Fibroblast of lung (primary cell): ENCODE measurements around the gene RNF148. TPM values are rescaled to one million over a fixed set of nuclear protein-coding genes. Genes with fewer than 3 reads are reported as not detected.
A peak's percentile ranks its signal among the peaks of the same experiment; 100 is the strongest.

ENCODE experiments used
- DNase-seq, 2 donors: peaks; one replicate each; pipeline versions ENCODE4 v3.0.0 to v3.0.0-alpha.2; 2010; ENCODE audit warnings: low read depth in 2 of 2
- H2AFZ ChIP-seq: 2 replicates; pipeline ENCODE4 v1.5.1; 2012; ENCODE audit warnings: low read length, control low read depth, inconsistent platforms
- H3K27ac ChIP-seq: 2 replicates; pipeline ENCODE4 v1.5.1; 2011; ENCODE audit warnings: low read length, control low read depth; ENCODE audit not compliant: insufficient read depth
- H3K27me3 ChIP-seq: 2 replicates; pipeline ENCODE4 v1.5.1; 2011; ENCODE audit warnings: mild to moderate bottlenecking, low read length; ENCODE audit not compliant: control insufficient read depth, insufficient read depth
- H3K36me3 ChIP-seq: 2 replicates; pipeline ENCODE4 v1.5.1; 2011; ENCODE audit warnings: low read length; ENCODE audit not compliant: control insufficient read depth, insufficient read depth
- H3K4me1 ChIP-seq: 2 replicates; pipeline ENCODE4 v1.5.1; 2011; ENCODE audit warnings: low read length; ENCODE audit not compliant: control insufficient read depth, insufficient read depth; ENCODE audit errors: extremely low read depth
- H3K4me2 ChIP-seq: 2 replicates; pipeline ENCODE4 v1.5.1; 2011; ENCODE audit warnings: low read length, control low read depth; ENCODE audit not compliant: insufficient read depth; ENCODE audit errors: extremely low read depth
- H3K4me3 ChIP-seq, 4 experiments: fragments of 200-600 bp in 1 of 4; sonication (generic) in 1 of 4; replicated peaks in 1 of 4; 2 replicates each; pipeline ENCODE4 v1.5.1; 2011 to 2016; ENCODE audit warnings: low read length in 4 of 4, low read depth in 3 of 4, mild to moderate bottlenecking in 3 of 4, control low read depth in 2 of 4, inconsistent platforms in 1 of 4, mixed read lengths in 1 of 4; ENCODE audit not compliant: insufficient read depth in 1 of 4; ENCODE audit errors: control extremely low read depth in 1 of 4
- H3K79me2 ChIP-seq: 2 replicates; pipeline ENCODE4 v1.5.1; 2012; ENCODE audit warnings: mild to moderate bottlenecking, low read length, inconsistent platforms; ENCODE audit not compliant: control insufficient read depth, insufficient read depth
- H3K9ac ChIP-seq: 2 replicates; pipeline ENCODE4 v1.5.1; 2011; ENCODE audit warnings: mild to moderate bottlenecking, low read length, control low read depth; ENCODE audit not compliant: insufficient read depth
- H3K9me3 ChIP-seq: 2 replicates; pipeline ENCODE4 v1.5.1; 2012; ENCODE audit warnings: low read depth, low read length; ENCODE audit not compliant: control insufficient read depth, insufficient read depth
- H4K20me1 ChIP-seq: 2 replicates; pipeline ENCODE4 v1.5.1; 2011; ENCODE audit warnings: low read length; ENCODE audit not compliant: control insufficient read depth, insufficient read depth; ENCODE audit errors: extremely low read depth
- EZH2 ChIP-seq: IDR thresholded peaks from 2 replicates; pipeline ENCODE4 v1.5.1; 2012; ENCODE audit warnings: low read length, control low read depth, mild to moderate bottlenecking; ENCODE audit errors: missing control alignments
- polyA plus RNA-seq, 2 donors: library from polyadenylated mRNA; depleted of rRNA in 1 of 2; stranded (reverse) in 1 of 2; unstranded in 1 of 2; fragments of >200 nt; gene quantifications; 2 replicates each; pipeline ENCODE4 v1.2.1, GENCODE V29; 2011 to 2012; ENCODE audit warnings: missing spikeins in 1 of 2
- total RNA-seq: library from RNA; depleted of rRNA; stranded (reverse); fragments of >200 nt; gene quantifications from 2 replicates; pipeline ENCODE4 v1.2.1, GENCODE V29; 2014
- TF ChIP-seq, protein P1 (sequence below), 2 donors: IDR thresholded peaks in 1 of 2; conservative IDR thresholded peaks in 1 of 2; 1 replicate in 1 of 2; 2 replicates in 1 of 2; pipeline ENCODE4 v1.5.1; 2011 to 2012; ENCODE audit warnings: low read length in 2 of 2, control low read depth in 1 of 2, inconsistent platforms in 1 of 2, low read depth in 1 of 2, mild to moderate bottlenecking in 1 of 2

The RNF148 gene
- total and polyA plus RNA-seq, 2 donors (not counting 1 experiment from before 2014, with no cell fraction given), result 0.09 to 0.83 TPM

GRCh38 chr7:122676466-122676865 lies 26.3 kb downstream of the RNF148 start:
- H3K36me3 ChIP-seq, result no peaks in the 10 kb centered on the region
- H4K20me1 ChIP-seq, result no peaks in the 10 kb centered on the region
- H2AFZ ChIP-seq, result no peak overlapping the region
- DNase-seq, result peak in 1 of 2 donors; percentile 8
- TF ChIP-seq EZH2, result no peak
- TF ChIP-seq, protein P1, sequence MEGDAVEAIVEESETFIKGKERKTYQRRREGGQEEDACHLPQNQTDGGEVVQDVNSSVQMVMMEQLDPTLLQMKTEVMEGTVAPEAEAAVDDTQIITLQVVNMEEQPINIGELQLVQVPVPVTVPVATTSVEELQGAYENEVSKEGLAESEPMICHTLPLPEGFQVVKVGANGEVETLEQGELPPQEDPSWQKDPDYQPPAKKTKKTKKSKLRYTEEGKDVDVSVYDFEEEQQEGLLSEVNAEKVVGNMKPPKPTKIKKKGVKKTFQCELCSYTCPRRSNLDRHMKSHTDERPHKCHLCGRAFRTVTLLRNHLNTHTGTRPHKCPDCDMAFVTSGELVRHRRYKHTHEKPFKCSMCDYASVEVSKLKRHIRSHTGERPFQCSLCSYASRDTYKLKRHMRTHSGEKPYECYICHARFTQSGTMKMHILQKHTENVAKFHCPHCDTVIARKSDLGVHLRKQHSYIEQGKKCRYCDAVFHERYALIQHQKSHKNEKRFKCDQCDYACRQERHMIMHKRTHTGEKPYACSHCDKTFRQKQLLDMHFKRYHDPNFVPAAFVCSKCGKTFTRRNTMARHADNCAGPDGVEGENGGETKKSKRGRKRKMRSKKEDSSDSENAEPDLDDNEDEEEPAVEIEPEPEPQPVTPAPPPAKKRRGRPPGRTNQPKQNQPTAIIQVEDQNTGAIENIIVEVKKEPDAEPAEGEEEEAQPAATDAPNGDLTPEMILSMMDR (conservative IDR thresholded peaks at IDR 0.05 in 1 of 2, IDR thresholded peaks at IDR 0.05 in 1 of 2; ENCODE audit: low read depth in 1 of 2, low read length in 2 of 2), result no peak
- H3K9ac ChIP-seq, result no peak overlapping the region
- H3K79me2 ChIP-seq, result no peaks in the 10 kb centered on the region
- H3K27ac ChIP-seq, result no peak overlapping the region
- H3K4me3 ChIP-seq, result no peak overlapping the region
- H3K4me1 ChIP-seq, result no peaks in the 10 kb centered on the region
- no peaks in the 10 kb centered on the region for H3K27me3 ChIP-seq
- H3K4me2 ChIP-seq, result no peak overlapping the region
- H3K9me3 ChIP-seq, result no peaks in the 10 kb centered on the region

- H2AFZ ChIP-seq, result no peak overlapping the region
- H3K36me3 ChIP-seq, result no peaks in the 10 kb centered on the region
- TF ChIP-seq, protein P1 (conservative IDR thresholded peaks at IDR 0.05 in 1 of 2, IDR thresholded peaks at IDR 0.05 in 1 of 2; ENCODE audit: low read depth in 1 of 2, low read length in 2 of 2), result no peak
- no peak for TF ChIP-seq EZH2
- H3K27me3 ChIP-seq, result no peaks in the 10 kb centered on the region
- H3K4me3 ChIP-seq, result no peak overlapping the region
- no peak overlapping the region for H3K9ac ChIP-seq
- H3K27ac ChIP-seq, result no peak overlapping the region
- H3K79me2 ChIP-seq, result no peaks in the 10 kb centered on the region
- no peaks in the 10 kb centered on the region for H3K4me1 ChIP-seq
- H3K9me3 ChIP-seq, result no peaks in the 10 kb centered on the region
- no peak overlapping the region for H3K4me2 ChIP-seq
- no peaks in the 10 kb centered on the region for H4K20me1 ChIP-seq
- peak in 1 of 2 donors; percentile 12 for DNase-seq
Observed at GRCh38 chr7:122675621-122676020, 27.1 kb downstream of the RNF148 start.

DNA sequence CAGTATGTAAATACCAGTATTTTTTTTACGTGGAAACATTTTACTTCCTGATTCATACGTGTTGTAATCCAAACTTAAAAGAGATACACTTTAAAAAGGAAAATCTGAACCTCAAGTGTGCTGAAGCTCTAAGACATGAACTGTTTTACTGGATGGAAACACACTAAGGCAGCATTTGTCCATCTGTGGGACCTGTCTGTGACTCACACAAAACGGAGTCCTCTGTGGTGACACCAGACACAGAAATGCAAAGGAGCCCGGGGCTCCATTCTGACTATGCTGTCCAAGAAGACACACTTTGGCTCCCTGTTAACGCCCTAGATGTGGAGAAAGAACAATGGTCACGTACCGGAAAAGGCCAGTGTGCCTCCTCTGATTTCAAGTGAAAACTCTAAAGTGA lies 27.7 kb downstream of the RNF148 start:
- Histone ChIP-seq H3K27ac (no peak overlapping the region), H4K20me1 (no peaks in the 10 kb centered on the region), H3K4me3 (no peak overlapping the region), H3K9ac (no peak overlapping the region), H3K4me1 (no peaks in the 10 kb centered on the region), H2AFZ (no peak overlapping the region), H3K36me3 (no peaks in the 10 kb centered on the region), H3K27me3 (no peaks in the 10 kb centered on the region), H3K4me2 (no peak overlapping the region), H3K9me3 (no peaks in the 10 kb centered on the region), H3K79me2 (no peaks in the 10 kb centered on the region)
- peak in 1 of 2 donors; percentile 57 for DNase-seq
- no peak for TF ChIP-seq EZH2
- TF ChIP-seq, protein P1 (conservative IDR thresholded peaks at IDR 0.05 in 1 of 2, IDR thresholded peaks at IDR 0.05 in 1 of 2; ENCODE audit: low read depth in 1 of 2, low read length in 2 of 2), result no peak
